HEK293 (cell line): ENCODE data around the gene ARHGEF2.

Experiments
- CTCF ChIA-PET: fragments of 350-600 bp; formaldehyde crosslinking; extraction: SDS; loops from one replicate; lab custom pipeline; 2021; ENCODE audit warnings: antibody characterized with exemption; lab: Yijun Ruan, JAX
- POLR2A ChIA-PET: fragments of 300-600 bp; formaldehyde crosslinking; extraction: SDS; loops from one replicate; lab custom pipeline; 2020; ENCODE audit warnings: antibody characterized with exemption, inconsistent platforms; lab: Yijun Ruan, JAX
- H3K27ac ChIP-seq: fragments of 200-500 bp; sonication (Bioruptor generic); 2 replicates; pipeline ENCODE4 v1.5.1; 2014; ENCODE audit warnings: low read depth, low read length, control low read depth, inconsistent platforms; ENCODE audit errors: extremely low read depth
- H3K36me3 ChIP-seq, 2 experiments: fragments of 200-500 bp in 1 of 2; sonication (Bioruptor generic) in 1 of 2; 1 replicate in 1 of 2; 2 replicates in 1 of 2; pipeline ENCODE4 v1.5.1; 2014 to 2017; ENCODE audit warnings: inconsistent platforms in 2 of 2, low read length in 2 of 2; ENCODE audit not compliant: control insufficient read depth in 2 of 2, insufficient read depth in 1 of 2
- H3K4me1 ChIP-seq: fragments of 200-500 bp; sonication (Bioruptor generic); 2 replicates; pipeline ENCODE4 v1.5.1; 2014; ENCODE audit warnings: mild to moderate bottlenecking, low read length, inconsistent platforms; ENCODE audit not compliant: control insufficient read depth, insufficient read depth
- H3K4me3 ChIP-seq: 2 replicates; pipeline ENCODE4 v1.5.1; 2011; ENCODE audit warnings: low read depth, mild to moderate bottlenecking, control low read depth, low read length, moderate library complexity
- H3K9me3 ChIP-seq: fragments of 200-500 bp; sonication (Bioruptor generic); 2 replicates; pipeline ENCODE4 v1.5.1; 2014; ENCODE audit warnings: low read depth, low read length, inconsistent platforms; ENCODE audit not compliant: control insufficient read depth, insufficient read depth
- BCL11B ChIP-seq: fragments of 450-650 bp; formaldehyde crosslinking; IDR thresholded peaks from 2 replicates; pipeline ENCODE4 v1.5.1; 2016; ENCODE audit warnings: low read depth, missing biosample characterization, missing genetic modification characterization
- FEZF1 ChIP-seq: fragments of 450-650 bp; formaldehyde crosslinking; IDR thresholded peaks from 2 replicates; pipeline ENCODE4 v1.5.1; 2016; ENCODE audit warnings: missing biosample characterization, missing genetic modification characterization
- GLIS2 ChIP-seq: fragments of 450-650 bp; formaldehyde crosslinking; IDR thresholded peaks from 2 replicates; pipeline ENCODE4 v1.5.1; 2016; ENCODE audit warnings: missing biosample characterization, missing genetic modification characterization
- RBAK ChIP-seq: fragments of 450-650 bp; formaldehyde crosslinking; IDR thresholded peaks from 2 replicates; pipeline ENCODE4 v1.5.1; 2016; ENCODE audit warnings: missing biosample characterization, missing genetic modification characterization
- SCRT1 ChIP-seq: fragments of 450-650 bp; formaldehyde crosslinking; IDR thresholded peaks from 2 replicates; pipeline ENCODE4 v1.5.1; 2016; ENCODE audit warnings: missing biosample characterization, missing genetic modification characterization, borderline replicate concordance
- WT1 ChIP-seq: fragments of 450-650 bp; formaldehyde crosslinking; IDR thresholded peaks from 2 replicates; pipeline ENCODE4 v1.5.1; 2016; ENCODE audit warnings: missing biosample characterization, missing genetic modification characterization
- ZBTB48 ChIP-seq: fragments of 450-650 bp; formaldehyde crosslinking; IDR thresholded peaks from 2 replicates; pipeline ENCODE4 v1.5.1; 2016; ENCODE audit warnings: missing biosample characterization, missing genetic modification characterization
- ZEB2 ChIP-seq: fragments of 450-650 bp; formaldehyde crosslinking; IDR thresholded peaks from 2 replicates; pipeline ENCODE4 v1.5.1; 2016; ENCODE audit warnings: missing biosample characterization, missing genetic modification characterization
- ZFP41 ChIP-seq: fragments of 450-650 bp; formaldehyde crosslinking; IDR thresholded peaks from 2 replicates; pipeline ENCODE4 v1.5.1; 2016; ENCODE audit warnings: missing biosample characterization, missing genetic modification characterization, borderline replicate concordance
- ZNF121 ChIP-seq: fragments of 450-650 bp; formaldehyde crosslinking; IDR thresholded peaks from 2 replicates; pipeline ENCODE4 v1.5.1; 2016; ENCODE audit warnings: missing biosample characterization, missing genetic modification characterization
- ZNF146 ChIP-seq: fragments of 450-650 bp; formaldehyde crosslinking; IDR thresholded peaks from 2 replicates; pipeline ENCODE4 v1.5.1; 2016; ENCODE audit warnings: missing biosample characterization, missing genetic modification characterization
- ZNF292 ChIP-seq: fragments of 450-650 bp; formaldehyde crosslinking; IDR thresholded peaks from 2 replicates; pipeline ENCODE4 v1.5.1; 2016; ENCODE audit warnings: low read depth, missing biosample characterization, missing genetic modification characterization, borderline replicate concordance
- ZNF341 ChIP-seq: fragments of 450-650 bp; formaldehyde crosslinking; IDR thresholded peaks from 2 replicates; pipeline ENCODE4; 2016; ENCODE audit warnings: low read depth, missing biosample characterization, missing genetic modification characterization
- ZNF366 ChIP-seq: fragments of 450-650 bp; formaldehyde crosslinking; conservative IDR thresholded peaks from 2 replicates; pipeline ENCODE4 v1.5.1; 2016; ENCODE audit warnings: missing biosample characterization, missing genetic modification characterization
- ZNF404 ChIP-seq: fragments of 450-650 bp; formaldehyde crosslinking; IDR thresholded peaks from 2 replicates; pipeline ENCODE4 v1.5.1; 2017; ENCODE audit warnings: missing biosample characterization, missing genetic modification characterization
- ZNF544 ChIP-seq: fragments of 450-650 bp; formaldehyde crosslinking; IDR thresholded peaks from 2 replicates; pipeline ENCODE4 v1.5.0; 2017; ENCODE audit warnings: missing biosample characterization, missing genetic modification characterization
- ZNF585B ChIP-seq: fragments of 450-650 bp; formaldehyde crosslinking; IDR thresholded peaks from 2 replicates; pipeline ENCODE4 v1.5.1; 2016; ENCODE audit warnings: missing biosample characterization, missing genetic modification characterization
- ZNF610 ChIP-seq: fragments of 450-650 bp; formaldehyde crosslinking; IDR thresholded peaks from 2 replicates; pipeline ENCODE4 v1.5.1; 2016; ENCODE audit warnings: missing biosample characterization, missing genetic modification characterization, borderline replicate concordance
- ZNF707 ChIP-seq: fragments of 450-650 bp; formaldehyde crosslinking; IDR thresholded peaks from 2 replicates; pipeline ENCODE4 v1.5.1; 2016; ENCODE audit warnings: missing biosample characterization, missing genetic modification characterization
- TF ChIP-seq, protein P1 (sequence below): fragments of 450-650 bp; formaldehyde crosslinking; IDR thresholded peaks from 2 replicates; pipeline ENCODE4 v1.5.1; 2016; ENCODE audit warnings: missing biosample characterization, missing genetic modification characterization
- TF ChIP-seq, protein P2 (sequence below): fragments of 450-650 bp; formaldehyde crosslinking; IDR thresholded peaks from 2 replicates; pipeline ENCODE4; 2016; ENCODE audit warnings: missing biosample characterization, missing genetic modification characterization
- TF ChIP-seq, protein P3 (sequence below): fragments of 450-650 bp; formaldehyde crosslinking; IDR thresholded peaks from 2 replicates; pipeline ENCODE4 v1.5.1; 2016; ENCODE audit warnings: missing biosample characterization, missing genetic modification characterization
- TF ChIP-seq, protein P4 (sequence below): fragments of 450-650 bp; formaldehyde crosslinking; IDR thresholded peaks from 2 replicates; pipeline ENCODE4 v1.5.1; 2016; ENCODE audit warnings: missing biosample characterization, missing genetic modification characterization

ARHGEF2 gene

DNA sequence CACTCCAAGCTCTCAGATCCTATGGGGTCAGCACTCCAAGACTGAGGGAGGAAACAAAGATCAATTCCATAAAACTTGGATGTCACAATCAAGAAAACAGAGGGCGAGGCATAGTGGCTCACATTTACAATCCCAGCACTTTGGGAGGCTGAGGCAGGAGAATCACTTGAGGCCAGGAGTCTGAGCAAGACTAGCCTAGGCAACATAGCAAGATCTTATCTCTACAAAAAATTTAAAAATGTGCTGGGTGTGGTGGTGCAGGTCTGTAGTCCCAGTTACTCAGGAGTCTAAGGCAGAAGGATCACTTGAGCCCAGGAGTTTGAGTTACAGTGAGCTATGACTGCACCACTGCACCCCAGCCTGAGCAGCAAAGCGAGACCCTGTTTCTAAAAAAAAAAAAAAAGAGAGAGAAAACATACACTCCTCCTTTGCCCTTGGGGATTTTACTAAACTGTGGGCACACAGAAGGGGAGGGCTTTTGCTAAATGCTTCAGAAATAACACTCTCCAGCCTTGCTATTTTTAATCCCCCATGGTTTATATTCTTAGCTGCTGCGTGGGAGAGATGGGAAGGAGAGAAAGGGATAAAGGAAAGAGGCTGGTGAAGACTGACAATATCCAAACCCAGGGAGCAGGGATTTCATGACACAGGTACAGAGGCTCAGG lies 18.1 kb downstream of the ARHGEF2 start (continued):
- TF ChIP-seq, protein P1, sequence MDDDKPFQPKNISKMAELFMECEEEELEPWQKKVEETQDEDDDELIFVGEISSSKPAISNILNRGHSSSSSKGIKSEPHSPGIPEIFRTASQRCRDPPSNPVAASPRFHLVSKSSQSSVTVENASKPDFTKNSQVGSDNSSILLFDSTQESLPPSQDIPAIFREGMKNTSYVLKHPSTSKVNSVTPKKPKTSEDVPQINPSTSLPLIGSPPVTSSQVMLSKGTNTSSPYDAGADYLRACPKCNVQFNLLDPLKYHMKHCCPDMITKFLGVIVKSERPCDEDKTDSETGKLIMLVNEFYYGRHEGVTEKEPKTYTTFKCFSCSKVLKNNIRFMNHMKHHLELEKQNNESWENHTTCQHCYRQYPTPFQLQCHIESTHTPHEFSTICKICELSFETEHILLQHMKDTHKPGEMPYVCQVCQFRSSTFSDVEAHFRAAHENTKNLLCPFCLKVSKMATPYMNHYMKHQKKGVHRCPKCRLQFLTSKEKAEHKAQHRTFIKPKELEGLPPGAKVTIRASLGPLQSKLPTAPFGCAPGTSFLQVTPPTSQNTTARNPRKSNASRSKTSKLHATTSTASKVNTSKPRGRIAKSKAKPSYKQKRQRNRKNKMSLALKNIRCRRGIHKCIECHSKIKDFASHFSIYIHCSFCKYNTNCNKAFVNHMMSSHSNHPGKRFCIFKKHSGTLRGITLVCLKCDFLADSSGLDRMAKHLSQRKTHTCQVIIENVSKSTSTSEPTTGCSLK (tag by site-specific recombination), result no peak
- TF ChIP-seq ZNF292, result no peak
- no peak for TF ChIP-seq ZEB2 (tag by site-specific recombination)
- no peak for TF ChIP-seq WT1 (tag by site-specific recombination)
- no peak for TF ChIP-seq ZNF404 (tag by site-specific recombination)
- TF ChIP-seq BCL11B, result no peak
- no peak for TF ChIP-seq ZNF146
- TF ChIP-seq ZNF366, result no peak
- TF ChIP-seq, protein P2, sequence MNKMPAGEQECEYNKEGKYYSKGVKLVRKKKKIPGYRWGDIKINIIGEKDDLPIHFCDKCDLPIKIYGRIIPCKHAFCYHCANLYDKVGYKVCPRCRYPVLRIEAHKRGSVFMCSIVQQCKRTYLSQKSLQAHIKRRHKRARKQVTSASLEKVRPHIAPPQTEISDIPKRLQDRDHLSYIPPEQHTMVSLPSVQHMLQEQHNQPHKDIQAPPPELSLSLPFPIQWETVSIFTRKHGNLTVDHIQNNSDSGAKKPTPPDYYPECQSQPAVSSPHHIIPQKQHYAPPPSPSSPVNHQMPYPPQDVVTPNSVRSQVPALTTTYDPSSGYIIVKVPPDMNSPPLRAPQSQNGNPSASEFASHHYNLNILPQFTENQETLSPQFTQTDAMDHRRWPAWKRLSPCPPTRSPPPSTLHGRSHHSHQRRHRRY (tag by site-specific recombination), result no peak
- TF ChIP-seq ZFP41 (tag by site-specific recombination), result no peak
- TF ChIP-seq, protein P3, sequence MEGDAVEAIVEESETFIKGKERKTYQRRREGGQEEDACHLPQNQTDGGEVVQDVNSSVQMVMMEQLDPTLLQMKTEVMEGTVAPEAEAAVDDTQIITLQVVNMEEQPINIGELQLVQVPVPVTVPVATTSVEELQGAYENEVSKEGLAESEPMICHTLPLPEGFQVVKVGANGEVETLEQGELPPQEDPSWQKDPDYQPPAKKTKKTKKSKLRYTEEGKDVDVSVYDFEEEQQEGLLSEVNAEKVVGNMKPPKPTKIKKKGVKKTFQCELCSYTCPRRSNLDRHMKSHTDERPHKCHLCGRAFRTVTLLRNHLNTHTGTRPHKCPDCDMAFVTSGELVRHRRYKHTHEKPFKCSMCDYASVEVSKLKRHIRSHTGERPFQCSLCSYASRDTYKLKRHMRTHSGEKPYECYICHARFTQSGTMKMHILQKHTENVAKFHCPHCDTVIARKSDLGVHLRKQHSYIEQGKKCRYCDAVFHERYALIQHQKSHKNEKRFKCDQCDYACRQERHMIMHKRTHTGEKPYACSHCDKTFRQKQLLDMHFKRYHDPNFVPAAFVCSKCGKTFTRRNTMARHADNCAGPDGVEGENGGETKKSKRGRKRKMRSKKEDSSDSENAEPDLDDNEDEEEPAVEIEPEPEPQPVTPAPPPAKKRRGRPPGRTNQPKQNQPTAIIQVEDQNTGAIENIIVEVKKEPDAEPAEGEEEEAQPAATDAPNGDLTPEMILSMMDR (tag by site-specific recombination), result no peak
- TF ChIP-seq ZNF707 (tag by site-specific recombination), result no peak
- TF ChIP-seq GLIS2 (tag by site-specific recombination), result no peak

DNA sequence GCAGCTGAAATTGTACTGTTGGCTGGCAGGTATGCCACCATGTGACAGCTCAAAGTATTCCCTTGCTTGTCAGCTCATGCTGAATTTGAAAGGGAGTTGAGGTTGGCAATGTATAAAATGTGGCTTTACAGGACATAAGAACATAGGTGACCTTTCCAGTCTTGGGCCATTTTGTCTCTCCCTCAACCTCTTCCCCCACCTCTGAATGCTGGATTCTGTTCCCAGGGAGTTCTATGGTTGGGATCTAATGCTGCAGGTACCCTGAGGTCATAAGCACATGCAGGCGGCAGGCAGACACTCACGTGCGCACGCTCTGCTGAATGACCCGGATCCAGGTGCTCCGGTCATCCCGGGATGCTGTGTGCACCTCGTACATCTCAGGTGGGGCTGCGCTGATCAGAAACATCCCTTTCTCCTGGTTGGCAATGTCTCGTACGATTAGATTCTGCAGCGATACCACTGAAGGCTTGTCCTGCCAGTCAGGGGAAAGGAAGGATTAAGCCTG lies 20.9 kb downstream of the ARHGEF2 start:
- TF ChIP-seq, protein P4, sequence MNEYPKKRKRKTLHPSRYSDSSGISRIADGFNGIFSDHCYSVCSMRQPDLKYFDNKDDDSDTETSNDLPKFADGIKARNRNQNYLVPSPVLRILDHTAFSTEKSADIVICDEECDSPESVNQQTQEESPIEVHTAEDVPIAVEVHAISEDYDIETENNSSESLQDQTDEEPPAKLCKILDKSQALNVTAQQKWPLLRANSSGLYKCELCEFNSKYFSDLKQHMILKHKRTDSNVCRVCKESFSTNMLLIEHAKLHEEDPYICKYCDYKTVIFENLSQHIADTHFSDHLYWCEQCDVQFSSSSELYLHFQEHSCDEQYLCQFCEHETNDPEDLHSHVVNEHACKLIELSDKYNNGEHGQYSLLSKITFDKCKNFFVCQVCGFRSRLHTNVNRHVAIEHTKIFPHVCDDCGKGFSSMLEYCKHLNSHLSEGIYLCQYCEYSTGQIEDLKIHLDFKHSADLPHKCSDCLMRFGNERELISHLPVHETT (tag by site-specific recombination), result no peak
- TF ChIP-seq RBAK (tag by site-specific recombination) (no peak), ZNF121 (no peak), ZNF544 (no peak), ZNF341 (tag by site-specific recombination) (no peak), FEZF1 (tag by site-specific recombination) (no peak), ZNF585B (tag by site-specific recombination) (no peak), ZNF610 (tag by site-specific recombination) (no peak), ZBTB48 (tag by site-specific recombination) (no peak), SCRT1 (no peak)
- no peak overlapping the region for H3K4me3 ChIP-seq
- H3K4me1 ChIP-seq, result no peaks in the 10 kb centered on the region
- CTCF ChIA-PET, result interaction anchor here (0.6 to 4.2 kb wide), 6 partner anchors 20 to 109 kb away, joined by 3 to 17 read pairs (median 6); no protein-coding TSS in a partner anchor
- peaks cover 72 to 90% of the 10 kb centered on the region in 2 experiments for H3K36me3 ChIP-seq
- H3K27ac ChIP-seq, result no peak overlapping the region
- POLR2A ChIA-PET, result interaction anchor here (0.7 kb wide), 1 partner anchor 708 kb away, joined by 4 read pairs; no protein-coding TSS in a partner anchor
- H3K9me3 ChIP-seq, result no peaks in the 10 kb centered on the region
